Liver (tissue), 9 donors: ENCODE data around the gene TRIM7. TPM values are rescaled to one million over a fixed set of nuclear protein-coding genes. Genes with fewer than 3 reads are reported as not detected.

Experiments
- DNase-seq: peaks from one replicate; pipeline ENCODE4 v3.0.0-alpha.2; 2017; ENCODE audit warnings: low spot score
- H3K27ac ChIP-seq, 2 donors: one replicate each; pipeline ENCODE4 v1.7.0; 2013; ENCODE audit warnings: inconsistent platforms in 2 of 2, low read length in 2 of 2, control low read depth in 1 of 2, low read depth in 1 of 2, mild to moderate bottlenecking in 1 of 2
- H3K27me3 ChIP-seq, 4 donors: one replicate each; pipeline versions ENCODE4 v1.6.1 to v1.7.0; 2013; ENCODE audit warnings: low read length in 3 of 4, inconsistent platforms in 1 of 4, mild to moderate bottlenecking in 1 of 4, moderate library complexity in 1 of 4; ENCODE audit not compliant: control insufficient read depth in 4 of 4, insufficient read depth in 4 of 4
- H3K36me3 ChIP-seq, 4 donors: one replicate each; pipeline versions ENCODE4 v1.6.1 to v1.7.0; 2013; ENCODE audit warnings: low read length in 3 of 4, mild to moderate bottlenecking in 3 of 4, low read depth in 1 of 4, moderate library complexity in 1 of 4; ENCODE audit not compliant: control insufficient read depth in 4 of 4, insufficient read depth in 3 of 4
- H3K4me1 ChIP-seq, 4 donors: one replicate each; pipeline versions ENCODE4 v1.6.1 to v1.7.0; 2013; ENCODE audit warnings: low read length in 3 of 4, mild to moderate bottlenecking in 3 of 4, moderate library complexity in 1 of 4; ENCODE audit not compliant: control insufficient read depth in 4 of 4, insufficient read depth in 4 of 4
- H3K4me3 ChIP-seq, 3 donors: one replicate each; pipeline versions ENCODE4 v1.6.1 to v1.7.0; 2013; ENCODE audit warnings: low read length in 3 of 3, control low read depth in 1 of 3, low read depth in 1 of 3, mild to moderate bottlenecking in 1 of 3
- H3K9ac ChIP-seq, 2 donors: one replicate each; pipeline ENCODE4 v1.7.0; 2013; ENCODE audit warnings: low read length in 2 of 2, mild to moderate bottlenecking in 2 of 2, moderate library complexity in 2 of 2, control low read depth in 1 of 2, low read depth in 1 of 2
- H3K9me3 ChIP-seq, 4 donors: one replicate each; pipeline versions ENCODE4 v1.6.1 to v1.7.0; 2013; ENCODE audit warnings: low read length in 3 of 4; ENCODE audit not compliant: control insufficient read depth in 4 of 4
- FOXA1 ChIP-seq: IDR thresholded peaks from 2 replicates; pipeline ENCODE4 v1.6.1; 2016; ENCODE audit warnings: antibody characterized with exemption
- FOXA2 ChIP-seq: IDR thresholded peaks from 2 replicates; pipeline ENCODE4 v1.6.1; 2016; ENCODE audit warnings: antibody characterized with exemption
- GABPA ChIP-seq, 2 donors: IDR thresholded peaks in 1 of 2; conservative IDR thresholded peaks in 1 of 2; 2 replicates each; pipeline ENCODE4 v1.6.1; 2016; ENCODE audit warnings: antibody characterized with exemption in 2 of 2, mild to moderate bottlenecking in 1 of 2, moderate library complexity in 1 of 2
- HNF4A ChIP-seq, 2 donors: conservative IDR thresholded peaks; 2 replicates each; pipeline ENCODE4 v1.6.1; 2016; ENCODE audit warnings: antibody characterized with exemption in 2 of 2, mild to moderate bottlenecking in 2 of 2
- HNF4G ChIP-seq: IDR thresholded peaks from 2 replicates; pipeline ENCODE4 v1.6.1; 2016; ENCODE audit warnings: antibody characterized with exemption
- JUND ChIP-seq, 2 donors: IDR thresholded peaks; 2 replicates each; pipeline ENCODE4 v1.6.1; 2016; ENCODE audit warnings: antibody characterized with exemption in 2 of 2
- RAD21 ChIP-seq, 2 donors: IDR thresholded peaks; 2 replicates each; pipeline ENCODE4 v1.6.1; 2016; ENCODE audit warnings: antibody characterized with exemption in 2 of 2, mild to moderate bottlenecking in 2 of 2
- RXRA ChIP-seq, 2 donors: IDR thresholded peaks; 2 replicates each; pipeline ENCODE4 v1.6.1; 2017 to 2018; ENCODE audit warnings: antibody characterized with exemption in 2 of 2, mild to moderate bottlenecking in 1 of 2
- SP1 ChIP-seq: IDR thresholded peaks from 2 replicates; pipeline ENCODE4 v1.6.1; 2018; ENCODE audit warnings: antibody characterized with exemption, mild to moderate bottlenecking
- TAF1 ChIP-seq: conservative IDR thresholded peaks from 2 replicates; pipeline ENCODE4 v1.6.1; 2016; ENCODE audit warnings: antibody characterized with exemption, mild to moderate bottlenecking
- YY1 ChIP-seq: IDR thresholded peaks from 2 replicates; pipeline ENCODE4 v1.6.1; 2016; ENCODE audit warnings: antibody characterized with exemption, mild to moderate bottlenecking
- WGBS: extraction: QIAGEN DNeasy Blood & Tissue Kit; methylation state at CpG from one replicate; pipeline ENCODE4 v1.1.7; 2013; 5-methylcytosine and 5-hydroxymethylcytosine counted together
- polyA plus RNA-seq, 2 donors: library from polyadenylated mRNA; stranded (reverse) in 1 of 2; unstranded in 1 of 2; fragments of 200-250 nt in 1 of 2; fragments of >200 nt in 1 of 2; fragmentation: Nextera tagmentation in 1 of 2; extraction: Ambion mirVana in 1 of 2; gene quantifications; one replicate each; pipeline versions ENCODE4 v1.2.1 to v1.2.3, GENCODE V29; 2013 to 2015
- total RNA-seq, 2 donors: library from RNA; depleted of rRNA; stranded (reverse); fragments of >200 nt; gene quantifications; one replicate each; pipeline ENCODE4 v1.2.3, GENCODE V29; 2014
- TF ChIP-seq, protein P1 (sequence below): IDR thresholded peaks from 2 replicates; pipeline ENCODE4 v1.6.1; 2016; ENCODE audit warnings: antibody characterized with exemption
- TF ChIP-seq, protein P2 (sequence below): fragments of 150-350 bp; IDR thresholded peaks from 2 replicates; pipeline ENCODE4 v1.5.1; 2017; ENCODE audit warnings: improper control_type of control experiment, low read depth, low read length; ENCODE audit not compliant: missing input control
- TF ChIP-seq, protein P3 (sequence below): IDR thresholded peaks from 2 replicates; pipeline ENCODE4 v1.6.1; 2016; ENCODE audit warnings: antibody characterized with exemption
- TF ChIP-seq, protein P4 (sequence below): IDR thresholded peaks from 2 replicates; pipeline ENCODE4 v1.6.1; 2016; ENCODE audit warnings: antibody characterized with exemption, mild to moderate bottlenecking
- donor health status: healthy.
- donor health status: healthy.
- donor health status: healthy.
- donor health status: healthy.
- donor health status: healthy.

TRIM7 gene
- total and polyA plus RNA-seq, 4 donors, result 0.10 to 0.50 (median 0.14) TPM; not detected in 1

DNA sequence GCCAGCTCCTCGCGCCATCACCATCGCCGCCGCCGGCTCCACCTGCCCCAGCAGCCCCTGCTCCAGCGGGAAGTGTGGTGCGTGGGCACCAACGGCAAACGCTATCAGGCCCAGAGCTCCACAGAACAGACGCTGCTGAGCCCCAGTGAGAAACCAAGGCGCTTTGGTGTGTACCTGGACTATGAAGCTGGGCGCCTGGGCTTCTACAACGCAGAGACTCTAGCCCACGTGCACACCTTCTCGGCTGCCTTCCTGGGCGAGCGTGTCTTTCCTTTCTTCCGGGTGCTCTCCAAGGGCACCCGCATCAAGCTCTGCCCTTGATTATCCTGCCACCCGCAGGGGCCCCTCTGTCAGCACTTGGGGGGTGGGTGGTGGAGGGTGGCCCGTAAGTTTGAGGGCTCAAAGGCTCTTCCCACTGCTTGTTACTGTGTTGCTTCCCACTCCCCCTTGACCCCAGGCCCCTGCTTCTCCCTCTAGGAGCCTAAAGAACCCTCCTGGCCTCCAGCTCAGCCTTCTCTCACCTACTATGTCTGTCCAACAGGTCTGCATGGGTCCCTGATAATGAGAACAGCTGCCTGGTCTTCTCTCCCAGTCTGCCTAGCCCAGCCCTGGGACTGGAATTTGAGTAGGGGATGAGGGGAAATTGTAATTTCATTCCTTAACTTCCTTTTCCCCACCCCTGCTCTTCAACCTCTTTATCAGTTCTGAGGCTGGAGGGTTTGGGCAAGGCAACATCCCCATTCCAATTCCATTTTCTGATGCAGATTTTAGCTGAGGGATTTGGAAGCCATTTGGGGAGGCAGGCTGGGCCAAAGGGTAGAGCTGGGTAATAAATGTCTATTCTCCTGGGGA, 29.7 kb upstream of the TRIM7 start:
- no peak overlapping the region for H3K27ac ChIP-seq

DNA sequence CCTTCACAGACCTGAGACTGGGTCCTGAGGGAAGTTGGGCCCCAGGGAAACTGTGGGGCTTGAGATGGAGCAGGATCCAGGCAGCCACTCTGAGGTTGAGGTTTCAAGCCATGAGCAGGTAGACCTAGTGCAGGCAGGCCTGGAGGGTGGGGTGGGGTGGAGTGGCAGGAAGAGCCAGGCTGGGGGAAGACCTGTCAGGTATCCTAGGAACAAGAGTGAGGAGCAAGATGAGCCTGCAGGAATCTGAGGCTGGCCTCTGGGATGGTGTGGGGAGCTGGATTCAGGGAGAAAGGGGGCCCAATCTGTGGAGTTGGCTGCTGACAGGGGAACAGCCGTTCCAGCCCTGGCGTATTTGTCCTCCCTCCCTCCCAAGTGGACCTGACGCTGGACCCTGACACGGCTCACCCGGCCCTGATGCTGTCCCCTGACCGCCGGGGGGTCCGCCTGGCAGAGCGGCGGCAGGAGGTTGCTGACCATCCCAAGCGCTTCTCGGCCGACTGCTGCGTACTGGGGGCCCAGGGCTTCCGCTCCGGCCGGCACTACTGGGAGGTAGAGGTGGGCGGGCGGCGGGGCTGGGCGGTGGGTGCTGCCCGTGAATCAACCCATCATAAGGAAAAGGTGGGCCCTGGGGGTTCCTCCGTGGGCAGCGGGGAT, 28.9 kb upstream of the TRIM7 start:
- peaks cover 27 to 78% (median 54%) of the 10 kb centered on the region in 4 donors for H3K36me3 ChIP-seq
- TF ChIP-seq GABPA (IDR thresholded peaks at IDR 0.05 in 1 of 2, conservative IDR thresholded peaks at IDR 0.05 in 1 of 2) (no peak), YY1 (no peak), RXRA (IDR thresholded peaks at IDR 0.05) (no peak), FOXA1 (no peak), SP1 (no peak), FOXA2 (no peak), JUND (IDR thresholded peaks at IDR 0.05) (no peak), HNF4A (conservative IDR thresholded peaks at IDR 0.05) (no peak), TAF1 (no peak), RAD21 (IDR thresholded peaks at IDR 0.05) (no peak), HNF4G (no peak)
- TF ChIP-seq, protein P1, sequence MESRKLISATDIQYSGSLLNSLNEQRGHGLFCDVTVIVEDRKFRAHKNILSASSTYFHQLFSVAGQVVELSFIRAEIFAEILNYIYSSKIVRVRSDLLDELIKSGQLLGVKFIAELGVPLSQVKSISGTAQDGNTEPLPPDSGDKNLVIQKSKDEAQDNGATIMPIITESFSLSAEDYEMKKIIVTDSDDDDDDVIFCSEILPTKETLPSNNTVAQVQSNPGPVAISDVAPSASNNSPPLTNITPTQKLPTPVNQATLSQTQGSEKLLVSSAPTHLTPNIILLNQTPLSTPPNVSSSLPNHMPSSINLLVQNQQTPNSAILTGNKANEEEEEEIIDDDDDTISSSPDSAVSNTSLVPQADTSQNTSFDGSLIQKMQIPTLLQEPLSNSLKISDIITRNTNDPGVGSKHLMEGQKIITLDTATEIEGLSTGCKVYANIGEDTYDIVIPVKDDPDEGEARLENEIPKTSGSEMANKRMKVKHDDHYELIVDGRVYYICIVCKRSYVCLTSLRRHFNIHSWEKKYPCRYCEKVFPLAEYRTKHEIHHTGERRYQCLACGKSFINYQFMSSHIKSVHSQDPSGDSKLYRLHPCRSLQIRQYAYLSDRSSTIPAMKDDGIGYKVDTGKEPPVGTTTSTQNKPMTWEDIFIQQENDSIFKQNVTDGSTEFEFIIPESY, result no peak
- TF ChIP-seq, protein P2, sequence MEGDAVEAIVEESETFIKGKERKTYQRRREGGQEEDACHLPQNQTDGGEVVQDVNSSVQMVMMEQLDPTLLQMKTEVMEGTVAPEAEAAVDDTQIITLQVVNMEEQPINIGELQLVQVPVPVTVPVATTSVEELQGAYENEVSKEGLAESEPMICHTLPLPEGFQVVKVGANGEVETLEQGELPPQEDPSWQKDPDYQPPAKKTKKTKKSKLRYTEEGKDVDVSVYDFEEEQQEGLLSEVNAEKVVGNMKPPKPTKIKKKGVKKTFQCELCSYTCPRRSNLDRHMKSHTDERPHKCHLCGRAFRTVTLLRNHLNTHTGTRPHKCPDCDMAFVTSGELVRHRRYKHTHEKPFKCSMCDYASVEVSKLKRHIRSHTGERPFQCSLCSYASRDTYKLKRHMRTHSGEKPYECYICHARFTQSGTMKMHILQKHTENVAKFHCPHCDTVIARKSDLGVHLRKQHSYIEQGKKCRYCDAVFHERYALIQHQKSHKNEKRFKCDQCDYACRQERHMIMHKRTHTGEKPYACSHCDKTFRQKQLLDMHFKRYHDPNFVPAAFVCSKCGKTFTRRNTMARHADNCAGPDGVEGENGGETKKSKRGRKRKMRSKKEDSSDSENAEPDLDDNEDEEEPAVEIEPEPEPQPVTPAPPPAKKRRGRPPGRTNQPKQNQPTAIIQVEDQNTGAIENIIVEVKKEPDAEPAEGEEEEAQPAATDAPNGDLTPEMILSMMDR, result no peak
- TF ChIP-seq, protein P3, sequence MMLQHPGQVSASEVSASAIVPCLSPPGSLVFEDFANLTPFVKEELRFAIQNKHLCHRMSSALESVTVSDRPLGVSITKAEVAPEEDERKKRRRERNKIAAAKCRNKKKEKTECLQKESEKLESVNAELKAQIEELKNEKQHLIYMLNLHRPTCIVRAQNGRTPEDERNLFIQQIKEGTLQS, result no peak
- TF ChIP-seq, protein P4, sequence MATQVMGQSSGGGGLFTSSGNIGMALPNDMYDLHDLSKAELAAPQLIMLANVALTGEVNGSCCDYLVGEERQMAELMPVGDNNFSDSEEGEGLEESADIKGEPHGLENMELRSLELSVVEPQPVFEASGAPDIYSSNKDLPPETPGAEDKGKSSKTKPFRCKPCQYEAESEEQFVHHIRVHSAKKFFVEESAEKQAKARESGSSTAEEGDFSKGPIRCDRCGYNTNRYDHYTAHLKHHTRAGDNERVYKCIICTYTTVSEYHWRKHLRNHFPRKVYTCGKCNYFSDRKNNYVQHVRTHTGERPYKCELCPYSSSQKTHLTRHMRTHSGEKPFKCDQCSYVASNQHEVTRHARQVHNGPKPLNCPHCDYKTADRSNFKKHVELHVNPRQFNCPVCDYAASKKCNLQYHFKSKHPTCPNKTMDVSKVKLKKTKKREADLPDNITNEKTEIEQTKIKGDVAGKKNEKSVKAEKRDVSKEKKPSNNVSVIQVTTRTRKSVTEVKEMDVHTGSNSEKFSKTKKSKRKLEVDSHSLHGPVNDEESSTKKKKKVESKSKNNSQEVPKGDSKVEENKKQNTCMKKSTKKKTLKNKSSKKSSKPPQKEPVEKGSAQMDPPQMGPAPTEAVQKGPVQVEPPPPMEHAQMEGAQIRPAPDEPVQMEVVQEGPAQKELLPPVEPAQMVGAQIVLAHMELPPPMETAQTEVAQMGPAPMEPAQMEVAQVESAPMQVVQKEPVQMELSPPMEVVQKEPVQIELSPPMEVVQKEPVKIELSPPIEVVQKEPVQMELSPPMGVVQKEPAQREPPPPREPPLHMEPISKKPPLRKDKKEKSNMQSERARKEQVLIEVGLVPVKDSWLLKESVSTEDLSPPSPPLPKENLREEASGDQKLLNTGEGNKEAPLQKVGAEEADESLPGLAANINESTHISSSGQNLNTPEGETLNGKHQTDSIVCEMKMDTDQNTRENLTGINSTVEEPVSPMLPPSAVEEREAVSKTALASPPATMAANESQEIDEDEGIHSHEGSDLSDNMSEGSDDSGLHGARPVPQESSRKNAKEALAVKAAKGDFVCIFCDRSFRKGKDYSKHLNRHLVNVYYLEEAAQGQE, result no peak
- no peak overlapping the region for H3K27ac ChIP-seq
- no peaks in the 10 kb centered on the region for H3K9me3 ChIP-seq
- H3K4me3 ChIP-seq, result no peak overlapping the region
- no peaks in the 10 kb centered on the region for H3K27me3 ChIP-seq
- no peak for DNase-seq
- WGBS, result 94% methylated on average over 24 of the region's 24 CpGs
- H3K4me1 ChIP-seq, result no peaks in the 10 kb centered on the region
- no peak overlapping the region for H3K9ac ChIP-seq

More for the DNA sequence above, 29.7 kb upstream of the TRIM7 start:
- WGBS, result 93% methylated on average over 22 of the region's 22 CpGs
- Histone ChIP-seq H3K4me1 (no peaks in the 10 kb centered on the region), H3K9me3 (no peaks in the 10 kb centered on the region), H3K36me3 (peaks cover 33 to 85% (median 61%) of the 10 kb centered on the region in 4 donors), H3K27me3 (no peaks in the 10 kb centered on the region), H3K9ac (no peak overlapping the region), H3K4me3 (no peak overlapping the region)
- DNase-seq, result no peak
- no peak for TF ChIP-seq YY1
